Esophagus squamous epithelium (tissue), 5 donors: ENCODE results near the gene FLVCR1. TPM values are rescaled to one million over a fixed set of nuclear protein-coding genes. Genes with fewer than 3 reads are reported as not detected.

ENCODE experiments used
- DNase-seq: peaks from one replicate; lab custom pipeline; 2025; lab: John Stamatoyannopoulos, UW
- H3K27ac ChIP-seq, 4 donors: fragments of 200-600 bp; sonication (generic); one replicate each; pipeline ENCODE4 v1.5.1; 2016 to 2019; ENCODE audit warnings: mild to moderate bottlenecking in 1 of 4
- H3K27me3 ChIP-seq, 4 donors: fragments of 200-600 bp; sonication (generic); 1 replicate in 3 of 4; 2 replicates in 1 of 4; pipeline versions ENCODE4 v1.5.1 to v1.6.0; 2017 to 2021; ENCODE audit warnings: antibody characterized with exemption in 1 of 4
- H3K36me3 ChIP-seq, 3 donors: fragments of 200-600 bp; sonication (generic); one replicate each; pipeline ENCODE4 v1.5.1; 2016 to 2019
- H3K4me1 ChIP-seq, 3 donors: fragments of 200-600 bp; sonication (generic); one replicate each; pipeline ENCODE4 v1.5.1; 2017 to 2019
- H3K4me3 ChIP-seq, 4 donors: fragments of 200-600 bp; sonication (generic); 1 replicate in 3 of 4; 2 replicates in 1 of 4; pipeline ENCODE4 v1.5.1; 2016 to 2019; ENCODE audit warnings: mild to moderate bottlenecking in 2 of 4, moderate library complexity in 1 of 4
- H3K9me3 ChIP-seq, 3 donors: fragments of 200-600 bp; sonication (generic); one replicate each; pipeline ENCODE4 v1.5.1; 2016 to 2019
- POLR2A ChIP-seq, 4 donors: fragments of 450-650 bp; IDR thresholded peaks; one replicate each; pipeline ENCODE4 v1.6.1; 2017; ENCODE audit warnings: antibody characterized with exemption in 4 of 4, mild to moderate bottlenecking in 4 of 4, moderate library complexity in 3 of 4
- WGBS, 2 donors: methylation state at CpG; one replicate each; pipeline ENCODE4 v1.1.5; 2018; 5-methylcytosine and 5-hydroxymethylcytosine counted together
- intact Hi-C: fragments of 100-400 bp; cut with DNase I; formaldehyde crosslinking; loops from one replicate; pipeline ENCODE4 v1.15.0; 2022
- total RNA-seq, 4 donors: library from RNA; depleted of rRNA; stranded (reverse); fragments of >200 nt; gene quantifications; one replicate each; pipeline ENCODE4 v1.1.0, GENCODE V29; 2016
- TF ChIP-seq, protein P1 (sequence below), 6 experiments: fragments of 450-650 bp in 4 of 6; fragments of 200-600 bp in 2 of 6; sonication (generic) in 2 of 6; IDR thresholded peaks; one replicate each; pipeline ENCODE4 v1.5.1; 2016 to 2019; ENCODE audit warnings: antibody characterized with exemption in 6 of 6, mild to moderate bottlenecking in 4 of 6, moderate library complexity in 4 of 6
- donor health status: DM: yes; HTN: yes; CAD: no.

FLVCR1 gene
- total RNA-seq, 4 donors from 2014 or later = 2.4 to 8.0 (median 4.3) TPM

DNA sequence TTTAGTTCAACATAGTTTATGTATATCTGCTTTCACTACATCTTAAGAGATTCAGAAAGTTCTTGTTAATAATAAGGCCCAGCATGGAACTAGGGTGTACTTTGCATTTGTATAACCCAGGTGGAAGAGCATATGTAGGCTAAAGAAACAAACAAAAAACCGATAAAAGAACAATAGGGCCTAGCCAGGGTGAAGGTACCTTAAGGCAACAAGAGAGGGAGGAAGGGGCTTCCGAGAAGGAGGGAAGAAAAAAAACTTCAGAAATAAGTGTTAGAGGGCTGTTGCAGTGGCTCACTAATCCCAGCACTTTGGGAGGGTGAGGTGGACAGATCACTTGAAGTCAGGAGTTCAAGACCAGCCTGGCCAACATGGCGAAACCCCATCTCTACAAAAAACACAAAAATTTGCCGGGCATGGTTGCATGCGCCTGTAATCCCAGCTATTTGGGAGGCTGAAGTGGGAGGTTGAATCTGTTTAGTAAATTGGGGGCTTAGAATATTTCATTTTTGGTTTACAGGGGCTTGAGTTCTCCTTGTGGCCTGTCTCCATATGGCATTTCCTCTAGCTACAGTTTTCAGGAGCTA is 5.9 kb upstream of the FLVCR1 start:
- Histone ChIP-seq H3K36me3 (no peaks in the 10 kb centered on the region), H3K9me3 (no peaks in the 10 kb centered on the region), H3K4me3 (no peak overlapping the region), H3K27me3 (no peaks in the 10 kb centered on the region), H3K27ac (no peak overlapping the region), H3K4me1 (peaks cover 0 to 8% (median 5%) of the 10 kb centered on the region in 3 donors)
- 82 to 83% methylated on average over 5 of the region's 5 CpGs for WGBS, 2 donors
- DNase-seq = no peak
- TF ChIP-seq POLR2A (IDR thresholded peaks at IDR 0.05) = no peak
- TF ChIP-seq, protein P1, sequence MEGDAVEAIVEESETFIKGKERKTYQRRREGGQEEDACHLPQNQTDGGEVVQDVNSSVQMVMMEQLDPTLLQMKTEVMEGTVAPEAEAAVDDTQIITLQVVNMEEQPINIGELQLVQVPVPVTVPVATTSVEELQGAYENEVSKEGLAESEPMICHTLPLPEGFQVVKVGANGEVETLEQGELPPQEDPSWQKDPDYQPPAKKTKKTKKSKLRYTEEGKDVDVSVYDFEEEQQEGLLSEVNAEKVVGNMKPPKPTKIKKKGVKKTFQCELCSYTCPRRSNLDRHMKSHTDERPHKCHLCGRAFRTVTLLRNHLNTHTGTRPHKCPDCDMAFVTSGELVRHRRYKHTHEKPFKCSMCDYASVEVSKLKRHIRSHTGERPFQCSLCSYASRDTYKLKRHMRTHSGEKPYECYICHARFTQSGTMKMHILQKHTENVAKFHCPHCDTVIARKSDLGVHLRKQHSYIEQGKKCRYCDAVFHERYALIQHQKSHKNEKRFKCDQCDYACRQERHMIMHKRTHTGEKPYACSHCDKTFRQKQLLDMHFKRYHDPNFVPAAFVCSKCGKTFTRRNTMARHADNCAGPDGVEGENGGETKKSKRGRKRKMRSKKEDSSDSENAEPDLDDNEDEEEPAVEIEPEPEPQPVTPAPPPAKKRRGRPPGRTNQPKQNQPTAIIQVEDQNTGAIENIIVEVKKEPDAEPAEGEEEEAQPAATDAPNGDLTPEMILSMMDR (IDR thresholded peaks at IDR 0.05) = no peak
- intact Hi-C loops = no loop called here

DNA sequence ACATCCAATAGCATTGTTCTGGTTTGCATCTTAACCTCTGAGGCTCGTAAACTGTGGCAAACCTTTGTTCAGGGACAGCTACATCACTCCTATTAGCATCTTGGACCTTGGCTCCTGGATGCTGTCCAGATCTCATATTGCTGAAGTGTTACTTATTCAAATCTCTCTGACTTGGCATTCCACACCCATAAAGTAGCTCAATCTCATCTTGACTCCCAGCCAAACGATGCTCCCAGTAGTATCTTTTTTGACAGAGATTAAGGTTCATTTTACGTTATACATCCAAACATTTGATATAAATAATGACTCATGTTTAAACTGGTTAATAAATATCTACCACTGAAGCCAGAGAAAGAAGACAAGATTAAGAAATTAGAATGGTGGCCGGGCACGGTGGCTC is 4.4 kb upstream of the FLVCR1 start:
- H3K9me3 ChIP-seq = no peaks in the 10 kb centered on the region
- intact Hi-C loops = no loop called here
- no peak overlapping the region for H3K4me3 ChIP-seq
- no peaks in the 10 kb centered on the region for H3K27me3 ChIP-seq
- 80 to 92% methylated on average over 5 of the region's 5 CpGs for WGBS, 2 donors
- no peak for TF ChIP-seq POLR2A (IDR thresholded peaks at IDR 0.05)
- TF ChIP-seq, protein P1 (IDR thresholded peaks at IDR 0.05) = no peak
- no peak for DNase-seq
- H3K4me1 ChIP-seq = peaks cover under 1 to 13% (median 8%) of the 10 kb centered on the region in 3 donors
- H3K27ac ChIP-seq = no peak overlapping the region
- no peaks in the 10 kb centered on the region for H3K36me3 ChIP-seq

DNA sequence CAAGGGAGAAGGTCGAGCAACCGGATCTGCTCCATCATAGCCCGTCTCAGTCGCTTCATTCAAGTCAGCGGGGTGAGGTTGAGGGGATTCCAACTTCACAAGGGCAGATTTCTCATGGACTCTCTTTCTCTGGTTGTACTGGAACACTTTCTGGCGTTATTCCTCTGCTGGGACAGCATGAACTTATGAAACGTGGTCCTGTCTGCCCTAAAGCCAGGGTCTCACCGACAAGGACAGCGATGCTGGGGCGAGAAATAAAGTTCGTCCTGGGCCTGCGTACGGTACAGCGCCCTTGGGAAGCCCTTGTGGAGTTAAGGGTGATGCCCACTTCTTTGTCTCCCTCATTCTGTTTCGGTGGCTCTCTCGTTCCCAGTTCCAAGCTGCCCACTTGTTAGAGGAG is 1.3 kb upstream of the FLVCR1 start:
- no peak for DNase-seq
- no peak overlapping the region for H3K4me3 ChIP-seq
- H3K27me3 ChIP-seq = no peaks in the 10 kb centered on the region
- H3K27ac ChIP-seq = no peak overlapping the region
- H3K4me1 ChIP-seq = peaks cover 4 to 39% (median 23%) of the 10 kb centered on the region in 3 donors
- TF ChIP-seq, protein P1 (IDR thresholded peaks at IDR 0.05) = no peak
- no peak for TF ChIP-seq POLR2A (IDR thresholded peaks at IDR 0.05)
- intact Hi-C loops = no loop called here
- 93% methylated on average over 14 to 16 of the region's 16 CpGs for WGBS, 2 donors
- H3K36me3 ChIP-seq = no peaks in the 10 kb centered on the region
- no peaks in the 10 kb centered on the region for H3K9me3 ChIP-seq

DNA sequence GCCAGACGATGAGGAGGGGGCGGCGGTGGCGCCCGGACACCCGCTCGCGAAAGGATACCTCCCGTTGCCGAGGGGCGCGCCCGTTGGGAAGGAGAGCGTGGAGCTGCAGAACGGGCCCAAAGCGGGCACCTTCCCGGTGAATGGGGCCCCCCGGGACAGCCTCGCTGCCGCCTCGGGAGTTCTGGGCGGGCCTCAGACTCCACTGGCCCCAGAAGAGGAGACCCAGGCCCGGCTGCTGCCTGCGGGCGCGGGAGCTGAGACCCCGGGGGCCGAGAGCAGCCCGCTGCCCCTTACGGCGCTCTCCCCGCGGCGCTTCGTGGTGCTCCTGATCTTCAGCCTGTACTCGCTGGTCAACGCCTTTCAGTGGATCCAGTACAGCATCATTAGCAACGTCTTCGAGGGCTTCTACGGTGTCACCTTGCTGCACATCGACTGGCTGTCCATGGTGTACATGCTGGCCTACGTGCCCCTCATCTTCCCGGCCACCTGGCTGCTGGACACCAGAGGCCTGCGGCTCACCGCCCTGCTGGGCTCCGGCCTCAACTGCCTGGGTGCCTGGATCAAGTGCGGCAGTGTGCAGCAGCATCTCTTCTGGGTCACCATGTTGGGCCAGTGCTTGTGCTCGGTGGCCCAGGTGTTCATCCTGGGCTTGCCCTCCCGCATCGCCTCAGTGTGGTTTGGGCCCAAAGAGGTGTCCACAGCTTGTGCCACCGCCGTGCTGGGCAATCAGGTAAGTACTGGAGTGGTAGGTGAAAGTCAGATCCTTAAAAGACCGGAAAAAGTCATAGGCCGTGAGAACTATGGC is 588 bp downstream of the FLVCR1 start:
- H3K36me3 ChIP-seq = no peaks in the 10 kb centered on the region
- WGBS, 2 donors = 28 to 62% methylated on average over 2 of the region's 54 CpGs
- DNase-seq = no peak
- peak overlapping the region; percentile 89 to 99 (median 98) for H3K4me3 ChIP-seq
- H3K4me1 ChIP-seq = peaks cover 4 to 39% (median 23%) of the 10 kb centered on the region in 3 donors
- no peaks in the 10 kb centered on the region for H3K27me3 ChIP-seq
- intact Hi-C loops = no loop called here
- peak overlapping the region; percentile 88 to 96 (median 92) for H3K27ac ChIP-seq
- no peaks in the 10 kb centered on the region for H3K9me3 ChIP-seq
- TF ChIP-seq POLR2A (IDR thresholded peaks at IDR 0.05) = no peak
- TF ChIP-seq, protein P1 (IDR thresholded peaks at IDR 0.05) = no peak
